Esophagus muscularis mucosa (tissue), 4 donors: Measurements from ENCODE around the gene ARHGAP31. TPM values are rescaled to one million over a fixed set of nuclear protein-coding genes. Genes with fewer than 3 reads are reported as not detected.

Source experiments
- DNase-seq: peaks from one replicate; pipeline ENCODE4 v3.0.0-alpha.2; 2017; ENCODE audit errors: extremely low spot score
- H3K27ac ChIP-seq, 4 donors: fragments of 200-600 bp; sonication (generic); replicated peaks in 1 of 4; 1 replicate in 3 of 4; 2 replicates in 1 of 4; pipeline ENCODE4 v1.5.1; 2016 to 2019; ENCODE audit warnings: mild to moderate bottlenecking in 1 of 4
- H3K27me3 ChIP-seq, 4 donors: fragments of 200-600 bp; sonication (generic); one replicate each; pipeline versions ENCODE4 v1.5.1 to v1.6.0; 2016 to 2019
- H3K36me3 ChIP-seq, 4 donors: fragments of 200-600 bp; sonication (generic); one replicate each; pipeline ENCODE4 v1.5.1; 2016 to 2019
- H3K4me1 ChIP-seq, 4 donors: fragments of 200-600 bp; sonication (generic); one replicate each; pipeline ENCODE4 v1.5.1; 2016 to 2019
- H3K4me3 ChIP-seq, 4 donors: fragments of 200-600 bp; sonication (generic); 1 replicate in 2 of 4; 2 replicates in 2 of 4; pipeline ENCODE4 v1.5.1; 2016 to 2019; ENCODE audit warnings: mild to moderate bottlenecking in 4 of 4, moderate library complexity in 1 of 4
- H3K9me3 ChIP-seq, 4 donors: fragments of 200-600 bp; sonication (generic); 1 replicate in 3 of 4; 2 replicates in 1 of 4; pipeline ENCODE4 v1.5.1; 2016 to 2019
- CTCF ChIP-seq, 3 experiments: fragments of 200-600 bp in 2 of 3; fragments of 450-650 bp in 1 of 3; sonication (generic) in 2 of 3; IDR thresholded peaks; one replicate each; pipeline ENCODE4 v1.5.1; 2017 to 2019; ENCODE audit warnings: antibody characterized with exemption in 3 of 3, mild to moderate bottlenecking in 2 of 3, moderate library complexity in 1 of 3
- EP300 ChIP-seq: sonication (generic); formaldehyde crosslinking; IDR thresholded peaks from one replicate; pipeline ENCODE4 v1.6.1; 2017; ENCODE audit warnings: antibody characterized with exemption
- POLR2A ChIP-seq: fragments of 450-650 bp; IDR thresholded peaks from one replicate; pipeline ENCODE4 v1.6.1; 2017; ENCODE audit warnings: antibody characterized with exemption, moderate library complexity, mild to moderate bottlenecking, low read depth
- POLR2AphosphoS5 ChIP-seq, 2 donors: sonication (generic); formaldehyde crosslinking; IDR thresholded peaks; one replicate each; pipeline ENCODE4 v1.6.1; 2017; ENCODE audit warnings: antibody characterized with exemption in 2 of 2
- WGBS: methylation state at CpG from one replicate; pipeline ENCODE4 v1.1.5; 2018; 5-methylcytosine and 5-hydroxymethylcytosine counted together
- intact Hi-C: fragments of 100-400 bp; cut with DNase I; formaldehyde crosslinking; loops from one replicate; pipeline ENCODE4 v1.15.1; 2023
- total RNA-seq, 4 donors: library from RNA; depleted of rRNA; stranded (reverse); fragments of >200 nt; gene quantifications; one replicate each; pipeline versions ENCODE4 v1.1.0 to v1.2.1, GENCODE V29; 2016

The ARHGAP31 gene
- total RNA-seq, 4 donors from 2014 or later = 14.5 to 25.9 (median 23.1) TPM

GRCh38 chr3:119456469-119456868, 162.3 kb downstream of the ARHGAP31 start:
- no peak overlapping the region for H3K4me3 ChIP-seq
- H3K36me3 ChIP-seq = peaks cover 47 to 100% (median 80%) of the 10 kb centered on the region in 4 donors
- intact Hi-C loops = no loop called here
- peaks cover 4 to 27% (median 23%) of the 10 kb centered on the region in 4 donors for H3K4me1 ChIP-seq
- TF ChIP-seq CTCF (IDR thresholded peaks at IDR 0.05) = no peak
- TF ChIP-seq POLR2AphosphoS5 (IDR thresholded peaks at IDR 0.05) = no peak
- TF ChIP-seq EP300 = no peak
- TF ChIP-seq POLR2A = no peak
- DNase-seq = no peak
- H3K27ac ChIP-seq = no peak overlapping the region
- 100% methylated on average over 1 of the region's 1 CpG for WGBS
- no peaks in the 10 kb centered on the region for H3K27me3 ChIP-seq
- H3K9me3 ChIP-seq = no peaks in the 10 kb centered on the region

- 69% methylated on average over 4 of the region's 4 CpGs for WGBS
- Histone ChIP-seq H3K27me3 (no peaks in the 10 kb centered on the region), H3K4me1 (peaks cover 10 to 35% (median 31%) of the 10 kb centered on the region in 4 donors), H3K4me3 (no peak overlapping the region), H3K36me3 (peaks cover 42 to 97% (median 77%) of the 10 kb centered on the region in 4 donors), H3K27ac (no peak overlapping the region), H3K9me3 (no peaks in the 10 kb centered on the region)
- intact Hi-C loops = no loop called here
- no peak for DNase-seq
- no peak for TF ChIP-seq POLR2AphosphoS5 (IDR thresholded peaks at IDR 0.05)
- no peak for TF ChIP-seq EP300
- TF ChIP-seq CTCF (IDR thresholded peaks at IDR 0.05) = no peak
- no peak for TF ChIP-seq POLR2A
Measured at GRCh38 chr3:119457246-119457645, 163.1 kb downstream of the ARHGAP31 start.

GRCh38 chr3:119463171-119464169, 169.3 kb downstream of the ARHGAP31 start, which contains the start of gene TMEM39A:
Gene TMEM39A, minus strand, starts transcription at chr3:119463615. Its CDS starts 1,541 bp downstream, at chr3:119462074.
- no peaks in the 10 kb centered on the region for H3K27me3 ChIP-seq
- H3K36me3 ChIP-seq = peaks cover 5 to 35% (median 20%) of the 10 kb centered on the region in 4 donors
- peak; percentile 100 for DNase-seq
- WGBS = 14% methylated on average over 18 of the region's 51 CpGs
- peaks cover 25 to 50% (median 40%) of the 10 kb centered on the region in 4 donors for H3K4me1 ChIP-seq
- H3K27ac ChIP-seq = peak within 1 kb of the TSS; percentile 80 to 87 (median 84)
- intact Hi-C loops = loop anchor here (5.0 to 10.0 kb wide), 2 partner anchors 169 to 219 kb away; partner anchors contain the start of gene ARHGAP31
- peak within 1 kb of the TSS; percentile 69 to 98 (median 80) for H3K4me3 ChIP-seq
- TF ChIP-seq EP300 (no peak), POLR2A (peak; percentile 77), CTCF (IDR thresholded peaks at IDR 0.05) (peak in 2 of 3 experiments; percentile 20 to 25), POLR2AphosphoS5 (IDR thresholded peaks at IDR 0.05) (peak; percentile 99)
- H3K9me3 ChIP-seq = no peaks in the 10 kb centered on the region

GRCh38 chr3:119468041-119468440, 173.9 kb downstream of the ARHGAP31 start:
- H3K4me1 ChIP-seq = peaks cover 18 to 34% (median 22%) of the 10 kb centered on the region in 4 donors
- peak overlapping the region in 3 of 4 donors; percentile 77 to 99 (median 95) for H3K4me3 ChIP-seq
- intact Hi-C loops = loop anchor here (10.0 kb wide), 1 partner anchor 173 kb away; the partner anchor contains the start of gene ARHGAP31
- peak overlapping the region in 3 of 4 donors; percentile 76 to 85 (median 79) for H3K27ac ChIP-seq
- no peaks in the 10 kb centered on the region for H3K27me3 ChIP-seq
- 89% methylated on average over 2 of the region's 2 CpGs for WGBS
- no peak for DNase-seq
- peaks cover 0 to 23% (median 14%) of the 10 kb centered on the region in 4 donors for H3K36me3 ChIP-seq
- no peak for TF ChIP-seq POLR2A
- TF ChIP-seq EP300 = no peak
- TF ChIP-seq CTCF (IDR thresholded peaks at IDR 0.05) = no peak
- no peak for TF ChIP-seq POLR2AphosphoS5 (IDR thresholded peaks at IDR 0.05)
- H3K9me3 ChIP-seq = no peaks in the 10 kb centered on the region
